ENCODE measurements around the gene BRD2.
"Not testable (repeated sequence)": the region's sequence is repeated elsewhere in the genome, so short reads cannot be mapped to it uniquely, and the experiment has no call there.

Gene BRD2

GRCh38 chr6:32940656-32941213 is 27.7 kb upstream of the BRD2 start, which contains the start of gene HLA-DMB:
TSS of gene HLA-DMB (minus strand) at chr6:32941028. CDS start at chr6:32940807, 221 bp downstream.
- Mint-ChIP-seq H3K4me3 (peak within 1 kb of the TSS; percentile 74), H3K27ac (peak within 1 kb of the TSS; percentile 96), H3K4me1 (peaks cover 76% of the 10 kb centered on the region), H3K36me3 (ENCODE audit: low read depth) (no peaks in the 10 kb centered on the region), H3K27me3 (ENCODE audit: low read depth, poor library complexity) (peaks cover 17% of the 10 kb centered on the region), H3K9me3 (peaks cover 6% of the 10 kb centered on the region)
- TF ChIP-seq CTCF (IDR thresholded peaks at IDR 0.05): no peak
- peak; percentile 45 for DNase-seq

DNA sequence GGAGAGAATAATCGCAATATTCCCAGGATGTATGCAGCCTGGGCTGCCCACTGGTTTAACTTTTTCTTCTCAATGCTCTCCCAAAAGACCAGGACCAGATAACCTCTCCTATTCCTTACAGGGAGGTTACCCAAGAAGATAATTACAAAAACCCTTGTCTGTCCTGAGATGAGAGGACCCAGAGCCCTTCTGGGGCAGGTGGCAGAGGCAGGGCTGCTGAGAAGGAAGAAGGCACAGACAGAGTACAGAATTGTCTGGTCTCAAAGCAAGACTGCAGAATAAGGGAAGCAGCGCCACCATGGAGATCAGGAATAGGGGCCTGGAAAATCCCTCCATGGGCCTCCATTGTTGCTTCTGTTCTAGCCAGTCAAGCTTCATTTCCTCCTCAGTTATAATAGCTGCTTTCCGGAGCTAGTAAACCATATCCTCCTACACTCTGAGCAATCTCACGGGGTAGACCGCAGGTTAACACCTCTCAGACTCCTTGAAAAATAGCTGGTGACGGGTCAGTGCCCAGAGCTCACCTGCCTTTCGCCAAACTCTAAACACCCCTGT is 27.1 kb upstream of the BRD2 start:
- peaks cover 6% of the 10 kb centered on the region for H3K9me3 Mint-ChIP-seq
- H3K4me1 Mint-ChIP-seq: peaks cover 71% of the 10 kb centered on the region
- peak overlapping the region; percentile 74 for H3K4me3 Mint-ChIP-seq
- H3K27ac Mint-ChIP-seq: peak overlapping the region; percentile 96
- DNase-seq: peak; percentile 13
- no peak for TF ChIP-seq CTCF (IDR thresholded peaks at IDR 0.05)
- H3K27me3 Mint-ChIP-seq (ENCODE audit: low read depth, poor library complexity): peaks cover 14% of the 10 kb centered on the region
- no peaks in the 10 kb centered on the region for H3K36me3 Mint-ChIP-seq (ENCODE audit: low read depth)

DNA sequence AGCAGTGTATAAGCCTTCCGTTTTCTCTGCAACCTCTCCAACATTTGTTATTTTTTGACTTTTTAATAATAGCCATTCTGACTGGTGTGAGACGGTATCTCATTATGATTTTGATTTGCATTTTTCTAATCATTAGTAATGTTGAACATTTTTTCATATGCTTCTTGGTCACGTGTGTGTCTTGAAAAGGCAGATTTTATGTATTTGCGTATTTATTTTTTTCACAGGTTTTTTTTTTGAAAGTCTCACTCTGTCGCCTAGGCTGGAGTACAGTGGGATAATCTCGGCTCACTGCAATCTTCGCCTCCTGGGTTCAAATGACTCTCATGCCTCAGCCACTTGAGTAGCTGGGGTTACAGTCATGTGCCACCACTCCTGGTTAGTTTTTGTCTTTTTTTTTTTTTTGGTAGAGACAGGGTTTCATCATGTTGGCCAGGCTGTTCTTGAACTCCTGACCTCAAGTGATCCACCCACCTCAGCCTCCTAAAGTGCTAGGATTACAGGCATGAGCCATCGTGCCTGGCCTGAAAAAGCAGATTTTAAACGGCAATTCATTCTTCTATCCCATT is 25.8 kb upstream of the BRD2 start:
- peaks cover 11% of the 10 kb centered on the region for H3K27me3 Mint-ChIP-seq (ENCODE audit: low read depth, poor library complexity)
- peaks cover 60% of the 10 kb centered on the region for H3K4me1 Mint-ChIP-seq
- not testable (repeated sequence) for H3K36me3 Mint-ChIP-seq (ENCODE audit: low read depth); H3K9me3 Mint-ChIP-seq; H3K4me3 Mint-ChIP-seq; DNase-seq; H3K27ac Mint-ChIP-seq

- Mint-ChIP-seq H3K36me3 (ENCODE audit: low read depth) (no peaks in the 10 kb centered on the region), H3K27me3 (ENCODE audit: low read depth, poor library complexity) (peaks cover 11% of the 10 kb centered on the region), H3K4me1 (peaks cover 74% of the 10 kb centered on the region), H3K4me3 (no peak overlapping the region), H3K9me3 (peaks cover 6% of the 10 kb centered on the region), H3K27ac (no peak overlapping the region)
- no peak for DNase-seq
- TF ChIP-seq CTCF (IDR thresholded peaks at IDR 0.05): no peak
These were observed 24.3 kb upstream of the BRD2 start for GRCh38 chr6:32943864-32944649.

- H3K4me3 Mint-ChIP-seq: no peak overlapping the region
- no peaks in the 10 kb centered on the region for H3K36me3 Mint-ChIP-seq (ENCODE audit: low read depth)
- H3K27ac Mint-ChIP-seq: peak overlapping the region; percentile 60
- DNase-seq: no peak
- H3K9me3 Mint-ChIP-seq: peaks cover 6% of the 10 kb centered on the region
- peaks cover 74% of the 10 kb centered on the region for H3K4me1 Mint-ChIP-seq
- TF ChIP-seq CTCF (IDR thresholded peaks at IDR 0.05): no peak
- peaks cover 7% of the 10 kb centered on the region for H3K27me3 Mint-ChIP-seq (ENCODE audit: low read depth, poor library complexity)
These were observed 23.2 kb upstream of the BRD2 start for GRCh38 chr6:32945108-32945760.

DNA sequence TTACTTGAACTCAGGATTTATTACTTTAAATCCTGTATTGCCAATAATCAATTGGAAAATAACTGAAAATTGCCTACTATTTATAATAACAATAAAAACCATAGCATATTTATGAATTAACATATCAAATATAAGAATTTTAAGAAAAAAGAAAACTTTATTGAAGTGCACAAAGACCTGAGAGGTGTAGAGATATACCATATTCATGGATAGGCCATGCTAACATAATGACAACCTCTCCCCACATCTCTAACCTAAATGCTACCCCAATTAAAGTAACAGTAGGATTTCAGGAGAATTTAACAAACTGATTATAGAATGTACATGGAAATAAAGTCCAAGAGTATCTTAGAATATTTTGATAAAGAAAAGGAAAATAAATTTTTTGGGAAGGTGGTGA is 22.4 kb upstream of the BRD2 start:
- no peak for DNase-seq
- Mint-ChIP-seq H3K9me3 (peaks cover 6% of the 10 kb centered on the region), H3K36me3 (ENCODE audit: low read depth) (no peaks in the 10 kb centered on the region), H3K27ac (no peak overlapping the region), H3K4me1 (peaks cover 69% of the 10 kb centered on the region), H3K4me3 (no peak overlapping the region), H3K27me3 (ENCODE audit: low read depth, poor library complexity) (peaks cover 7% of the 10 kb centered on the region)
- TF ChIP-seq CTCF (IDR thresholded peaks at IDR 0.05): no peak

Data from nephron progenitor cell (in vitro differentiated cells).